ENCODE data around the gene MAST2.

MAST2 gene

DNA sequence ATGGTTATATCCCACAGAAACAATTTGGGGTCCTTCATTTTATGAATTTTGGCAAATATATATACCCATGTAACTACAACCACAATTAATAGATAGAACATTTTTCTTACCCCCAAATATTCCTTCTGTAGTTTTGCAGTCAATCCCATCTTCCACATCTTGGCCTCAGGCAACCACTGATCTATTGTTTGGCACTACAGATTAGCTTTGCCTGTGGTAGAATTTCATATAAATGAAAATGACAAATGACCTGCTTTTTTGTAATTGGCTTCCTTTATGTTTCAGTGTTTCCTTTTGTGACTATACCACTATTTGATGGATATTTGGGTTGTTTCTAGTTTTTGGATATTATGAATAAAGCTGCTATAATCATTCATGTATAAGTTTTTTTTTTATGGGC, 91.5 kb downstream of the MAST2 start:
- TF ChIP-seq, protein P1, sequence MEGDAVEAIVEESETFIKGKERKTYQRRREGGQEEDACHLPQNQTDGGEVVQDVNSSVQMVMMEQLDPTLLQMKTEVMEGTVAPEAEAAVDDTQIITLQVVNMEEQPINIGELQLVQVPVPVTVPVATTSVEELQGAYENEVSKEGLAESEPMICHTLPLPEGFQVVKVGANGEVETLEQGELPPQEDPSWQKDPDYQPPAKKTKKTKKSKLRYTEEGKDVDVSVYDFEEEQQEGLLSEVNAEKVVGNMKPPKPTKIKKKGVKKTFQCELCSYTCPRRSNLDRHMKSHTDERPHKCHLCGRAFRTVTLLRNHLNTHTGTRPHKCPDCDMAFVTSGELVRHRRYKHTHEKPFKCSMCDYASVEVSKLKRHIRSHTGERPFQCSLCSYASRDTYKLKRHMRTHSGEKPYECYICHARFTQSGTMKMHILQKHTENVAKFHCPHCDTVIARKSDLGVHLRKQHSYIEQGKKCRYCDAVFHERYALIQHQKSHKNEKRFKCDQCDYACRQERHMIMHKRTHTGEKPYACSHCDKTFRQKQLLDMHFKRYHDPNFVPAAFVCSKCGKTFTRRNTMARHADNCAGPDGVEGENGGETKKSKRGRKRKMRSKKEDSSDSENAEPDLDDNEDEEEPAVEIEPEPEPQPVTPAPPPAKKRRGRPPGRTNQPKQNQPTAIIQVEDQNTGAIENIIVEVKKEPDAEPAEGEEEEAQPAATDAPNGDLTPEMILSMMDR (IDR thresholded peaks at IDR 0.05): no peak
- H3K4me3 ChIP-seq (ENCODE audit: low read depth in 1 of 2, low read length in 1 of 2): no peak overlapping the region
- no peaks in the 10 kb centered on the region for H3K27me3 ChIP-seq
- no peaks in the 10 kb centered on the region for H3K9me3 ChIP-seq
- no peaks in the 10 kb centered on the region for H3K36me3 ChIP-seq
- H3K4me1 ChIP-seq (ENCODE audit: control insufficient read depth in 1 of 2, insufficient read depth in 1 of 2, low read depth in 1 of 2, low read length in 1 of 2): no peaks in the 10 kb centered on the region
- H3K27ac ChIP-seq: no peak overlapping the region

DNA sequence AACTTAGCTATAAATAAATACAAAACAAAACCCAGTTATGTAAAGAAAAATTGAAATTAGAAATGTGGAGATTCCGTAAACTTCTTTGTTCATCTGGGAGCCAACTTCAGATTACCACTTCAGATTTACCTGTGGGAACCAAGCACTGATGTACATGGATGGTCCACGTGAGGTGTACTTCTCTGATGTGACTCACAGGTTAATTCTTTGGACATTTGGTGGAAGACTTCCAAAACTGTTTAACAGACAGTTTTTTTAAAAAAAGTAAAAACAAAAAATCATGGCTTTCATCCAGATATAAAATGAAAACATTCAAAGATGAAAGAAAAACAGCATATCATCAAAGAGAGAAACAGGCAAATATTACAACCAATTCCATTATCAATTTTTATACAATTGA, 92.0 kb downstream of the MAST2 start:
- Histone ChIP-seq H3K9me3 (no peaks in the 10 kb centered on the region), H3K4me3 (ENCODE audit: low read depth in 1 of 2, low read length in 1 of 2) (no peak overlapping the region), H3K27ac (no peak overlapping the region), H3K36me3 (no peaks in the 10 kb centered on the region), H3K27me3 (no peaks in the 10 kb centered on the region), H3K4me1 (ENCODE audit: control insufficient read depth in 1 of 2, insufficient read depth in 1 of 2, low read depth in 1 of 2, low read length in 1 of 2) (no peaks in the 10 kb centered on the region)
- TF ChIP-seq, protein P1 (IDR thresholded peaks at IDR 0.05): no peak

DNA sequence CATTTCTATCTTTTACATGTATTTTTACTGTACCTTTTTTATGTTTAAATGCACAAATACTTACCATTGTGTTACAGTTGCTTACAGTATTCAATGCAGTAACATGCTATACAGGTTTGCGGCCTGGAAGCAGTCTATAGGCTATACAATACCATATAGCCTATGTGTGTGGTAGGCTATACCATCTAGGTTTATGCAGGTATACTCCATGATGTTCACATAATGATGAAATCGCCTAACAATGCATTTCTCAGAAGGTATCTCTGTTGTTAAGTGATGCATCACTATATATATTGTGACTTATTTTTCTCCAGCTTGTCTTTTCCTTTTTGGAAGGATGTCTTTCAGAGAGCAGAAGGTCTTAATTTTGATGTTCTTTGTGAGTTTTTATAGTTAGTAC, 103.5 kb downstream of the MAST2 start:
- H3K36me3 ChIP-seq: no peaks in the 10 kb centered on the region

DNA sequence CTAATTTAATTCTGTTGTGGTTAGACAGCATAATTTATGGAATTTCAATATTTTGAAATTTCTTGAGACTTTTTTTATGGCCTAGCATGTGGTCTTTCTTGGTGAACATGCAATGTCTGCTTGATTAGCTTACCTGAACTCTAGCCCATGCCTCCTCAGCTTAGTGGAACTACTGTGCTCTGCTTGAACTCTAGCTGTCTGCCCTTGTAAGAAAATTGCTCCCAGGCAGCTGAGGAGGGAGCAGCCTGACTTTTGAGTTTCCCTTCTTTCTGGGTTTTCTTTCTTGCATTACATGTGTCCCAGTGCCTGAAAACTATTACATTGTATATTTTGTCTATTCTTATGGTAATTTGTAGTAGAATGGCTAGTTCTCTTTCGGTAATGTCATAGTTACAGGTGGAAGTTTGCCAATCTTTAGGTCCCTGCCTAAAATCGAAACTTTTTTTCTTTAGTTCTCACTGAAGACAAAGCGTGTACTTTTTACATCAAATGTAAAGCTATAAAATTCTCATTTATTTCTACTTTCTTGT, 105.3 kb downstream of the MAST2 start:
- Histone ChIP-seq H3K9me3 (no peaks in the 10 kb centered on the region), H3K27ac (no peak overlapping the region), H3K36me3 (no peaks in the 10 kb centered on the region), H3K27me3 (no peaks in the 10 kb centered on the region), H3K4me3 (ENCODE audit: low read depth in 1 of 2, low read length in 1 of 2) (no peak overlapping the region), H3K4me1 (ENCODE audit: control insufficient read depth in 1 of 2, insufficient read depth in 1 of 2, low read depth in 1 of 2, low read length in 1 of 2) (no peaks in the 10 kb centered on the region)
- TF ChIP-seq, protein P1 (IDR thresholded peaks at IDR 0.05): no peak

More for the DNA sequence above, 103.5 kb downstream of the MAST2 start:
- no peaks in the 10 kb centered on the region for H3K4me1 ChIP-seq (ENCODE audit: control insufficient read depth in 1 of 2, insufficient read depth in 1 of 2, low read depth in 1 of 2, low read length in 1 of 2)
- no peaks in the 10 kb centered on the region for H3K9me3 ChIP-seq
- no peak overlapping the region for H3K27ac ChIP-seq
- TF ChIP-seq, protein P1 (IDR thresholded peaks at IDR 0.05): no peak
- H3K4me3 ChIP-seq (ENCODE audit: low read depth in 1 of 2, low read length in 1 of 2): no peak overlapping the region
- no peaks in the 10 kb centered on the region for H3K27me3 ChIP-seq

DNA sequence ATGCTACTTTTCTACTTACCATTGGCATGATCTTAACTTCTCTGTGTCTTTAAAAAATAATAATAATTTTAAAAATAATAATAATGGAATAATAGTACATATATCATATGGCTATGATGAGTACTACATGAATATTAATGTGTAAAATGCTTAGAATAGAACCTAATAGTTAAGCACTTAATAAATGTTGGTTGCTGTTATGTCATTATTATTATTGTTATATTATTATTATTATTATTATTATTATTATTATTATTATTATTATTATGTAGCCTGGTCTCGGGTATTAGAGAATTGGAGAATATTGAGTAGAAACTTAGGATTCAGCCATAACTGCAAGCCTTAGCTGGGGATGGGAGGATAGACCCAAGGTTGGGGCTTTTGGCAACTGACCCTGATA, 108.2 kb downstream of the MAST2 start:
- Histone ChIP-seq H3K36me3 (no peaks in the 10 kb centered on the region), H3K9me3 (no peaks in the 10 kb centered on the region), H3K4me1 (ENCODE audit: control insufficient read depth in 1 of 2, insufficient read depth in 1 of 2, low read depth in 1 of 2, low read length in 1 of 2) (no peaks in the 10 kb centered on the region), H3K27ac (no peak overlapping the region), H3K4me3 (ENCODE audit: low read depth in 1 of 2, low read length in 1 of 2) (no peak overlapping the region), H3K27me3 (no peaks in the 10 kb centered on the region)
- TF ChIP-seq, protein P1 (IDR thresholded peaks at IDR 0.05): no peak

Measured in neutrophil (primary cell).